Lower leg skin (tissue), 4 donors: ENCODE measurements around the gene KIT. TPM values are rescaled to one million over a fixed set of nuclear protein-coding genes. Genes with fewer than 3 reads are reported as not detected.

Experiments used
- DNase-seq, 2 donors: peaks; one replicate each; pipeline ENCODE4 v3.0.0-alpha.2; 2019; ENCODE audit warnings: low spot score in 2 of 2
- H3K4me3 ChIP-seq: fragments of 200-600 bp; sonication (generic); 2 replicates; pipeline ENCODE4 v1.5.1; 2017; ENCODE audit warnings: mild to moderate bottlenecking, low read depth; ENCODE audit not compliant: poor library complexity, severe bottlenecking
- POLR2A ChIP-seq, 2 donors: fragments of 450-650 bp; IDR thresholded peaks; one replicate each; pipeline ENCODE4 v1.6.1; 2016 to 2017; ENCODE audit warnings: antibody characterized with exemption in 2 of 2, mild to moderate bottlenecking in 1 of 2, moderate library complexity in 1 of 2
- WGBS, 2 donors: methylation state at CpG; one replicate each; pipeline ENCODE4 v1.1.5; 2018; 5-methylcytosine and 5-hydroxymethylcytosine counted together
- intact Hi-C: fragments of 100-400 bp; cut with DNase I; formaldehyde crosslinking; loops from one replicate; pipeline ENCODE4 v1.15.0; 2023; ENCODE audit warnings: low total_unique reads
- total RNA-seq, 4 donors: library from RNA; depleted of rRNA; stranded (reverse); fragments of >200 nt; gene quantifications; one replicate each; pipeline ENCODE4 v1.1.0, GENCODE V29; 2016
- TF ChIP-seq, protein P1 (sequence below), 3 donors: fragments of 450-650 bp; IDR thresholded peaks; one replicate each; pipeline ENCODE4 v1.5.1; 2016; ENCODE audit warnings: antibody characterized with exemption in 3 of 3, mild to moderate bottlenecking in 3 of 3, moderate library complexity in 2 of 3

The KIT gene
- total RNA-seq, 4 donors from 2014 or later: 26.1 to 54.7 (median 36.2) TPM

DNA sequence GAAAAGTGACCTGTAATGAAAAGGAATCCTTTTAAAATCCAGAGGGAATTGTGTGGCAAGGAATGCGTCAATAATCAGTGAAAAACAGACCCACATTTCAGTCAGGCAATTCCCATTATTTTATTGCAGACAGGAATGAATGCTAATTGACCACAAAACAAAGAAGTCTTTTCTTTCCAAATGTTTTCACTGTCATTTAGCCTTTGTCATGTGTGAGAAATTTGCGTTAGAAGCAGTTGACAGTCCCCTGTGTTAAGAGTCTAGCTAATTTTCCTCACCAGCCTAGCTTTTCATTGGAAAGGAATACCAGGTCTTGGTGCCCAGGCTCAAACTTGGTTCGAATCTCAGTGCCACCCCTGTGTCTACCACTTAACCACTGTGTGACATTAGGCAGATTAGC lies 83.4 kb downstream of the KIT start:
- DNase-seq: no peak
- 63 to 76% methylated on average over 3 of the region's 3 CpGs for WGBS, 2 donors
- intact Hi-C loops: no loop called here
- no peak overlapping the region for H3K4me3 ChIP-seq
- TF ChIP-seq POLR2A (IDR thresholded peaks at IDR 0.05): no peak
- TF ChIP-seq, protein P1, sequence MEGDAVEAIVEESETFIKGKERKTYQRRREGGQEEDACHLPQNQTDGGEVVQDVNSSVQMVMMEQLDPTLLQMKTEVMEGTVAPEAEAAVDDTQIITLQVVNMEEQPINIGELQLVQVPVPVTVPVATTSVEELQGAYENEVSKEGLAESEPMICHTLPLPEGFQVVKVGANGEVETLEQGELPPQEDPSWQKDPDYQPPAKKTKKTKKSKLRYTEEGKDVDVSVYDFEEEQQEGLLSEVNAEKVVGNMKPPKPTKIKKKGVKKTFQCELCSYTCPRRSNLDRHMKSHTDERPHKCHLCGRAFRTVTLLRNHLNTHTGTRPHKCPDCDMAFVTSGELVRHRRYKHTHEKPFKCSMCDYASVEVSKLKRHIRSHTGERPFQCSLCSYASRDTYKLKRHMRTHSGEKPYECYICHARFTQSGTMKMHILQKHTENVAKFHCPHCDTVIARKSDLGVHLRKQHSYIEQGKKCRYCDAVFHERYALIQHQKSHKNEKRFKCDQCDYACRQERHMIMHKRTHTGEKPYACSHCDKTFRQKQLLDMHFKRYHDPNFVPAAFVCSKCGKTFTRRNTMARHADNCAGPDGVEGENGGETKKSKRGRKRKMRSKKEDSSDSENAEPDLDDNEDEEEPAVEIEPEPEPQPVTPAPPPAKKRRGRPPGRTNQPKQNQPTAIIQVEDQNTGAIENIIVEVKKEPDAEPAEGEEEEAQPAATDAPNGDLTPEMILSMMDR (IDR thresholded peaks at IDR 0.05): no peak

DNA sequence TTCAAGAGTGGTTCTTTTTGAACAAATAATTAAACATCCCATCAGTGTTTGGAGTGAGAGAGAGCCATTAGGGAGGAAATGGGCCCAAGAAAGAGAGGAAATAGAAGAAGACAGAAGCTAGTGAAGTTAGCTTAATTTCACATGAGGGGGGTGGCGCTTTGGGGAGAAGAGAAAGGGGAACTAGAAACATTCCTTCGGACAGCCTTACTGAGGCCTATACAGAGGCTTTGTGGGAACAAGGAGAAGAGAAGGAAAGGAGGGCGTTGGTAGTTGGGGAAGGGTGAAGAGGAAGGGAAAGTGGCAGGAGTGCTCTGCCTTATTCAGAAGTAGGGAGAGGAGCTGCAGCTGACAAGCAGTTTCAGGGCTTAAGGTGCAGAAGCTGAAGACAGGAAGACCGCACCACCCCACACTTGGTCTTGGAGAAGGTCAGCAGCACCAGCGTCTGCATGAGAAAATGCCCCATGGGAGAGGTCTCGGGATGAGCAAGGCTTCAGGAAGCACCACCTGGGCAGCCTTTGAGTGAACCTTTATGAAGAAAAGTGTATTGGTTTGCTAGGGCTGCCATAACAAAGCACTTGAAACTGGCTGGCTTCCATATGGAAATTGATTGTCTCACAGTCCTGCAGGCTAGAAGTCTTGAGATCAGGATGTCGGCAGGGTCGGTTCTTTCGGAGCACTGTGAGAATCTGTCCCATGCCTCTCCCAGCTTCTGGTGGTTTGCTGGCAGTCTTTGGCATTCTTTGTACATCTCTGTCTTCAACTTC lies 85.1 kb downstream of the KIT start:
- intact Hi-C loops: no loop called here
- WGBS, 2 donors: 84 to 92% methylated on average over 9 of the region's 9 CpGs
- TF ChIP-seq, protein P1 (IDR thresholded peaks at IDR 0.05): no peak
- no peak for TF ChIP-seq POLR2A (IDR thresholded peaks at IDR 0.05)
- no peak for DNase-seq
- no peak overlapping the region for H3K4me3 ChIP-seq

DNA sequence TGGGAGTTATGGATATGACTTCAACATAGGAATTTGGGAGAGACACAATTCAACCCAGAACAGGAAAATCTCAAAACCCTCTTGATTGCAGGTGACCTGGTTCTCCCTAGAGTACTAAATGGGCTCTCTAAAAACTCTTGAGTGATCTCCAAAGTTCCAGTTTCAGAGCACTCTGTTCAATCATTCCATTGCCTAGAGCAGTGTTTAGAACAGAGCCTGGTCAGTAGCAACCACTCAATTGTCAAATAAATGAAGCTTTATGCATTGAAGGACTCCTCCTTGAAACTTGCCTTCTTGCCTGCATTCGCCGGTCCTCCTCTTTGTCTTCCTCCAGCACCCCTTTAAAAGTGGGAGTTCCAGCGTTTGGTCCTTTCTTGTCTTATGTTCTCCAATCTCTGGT lies 85.8 kb downstream of the KIT start:
- no peak overlapping the region for H3K4me3 ChIP-seq

DNA sequence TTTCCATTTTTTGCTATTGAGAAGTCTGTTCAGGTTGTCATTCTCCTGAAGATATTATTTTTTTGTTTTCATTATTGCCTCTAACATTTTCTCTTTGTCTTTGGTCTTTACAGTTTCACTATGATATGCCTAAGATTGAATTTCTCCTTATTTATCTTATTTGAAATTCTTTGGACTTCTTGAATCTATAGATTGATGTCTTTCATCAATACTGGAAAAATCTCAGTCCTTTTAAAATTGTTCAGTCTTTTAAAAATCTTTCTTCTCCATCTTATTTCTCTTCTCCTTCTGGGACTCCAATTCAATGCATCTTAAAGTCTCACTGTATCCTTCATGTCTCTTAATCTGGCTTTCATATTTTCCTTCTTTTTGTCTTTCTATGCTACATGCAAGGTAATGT lies 86.7 kb downstream of the KIT start:
- no peak for DNase-seq
- no peak for TF ChIP-seq POLR2A (IDR thresholded peaks at IDR 0.05)
- TF ChIP-seq, protein P1 (IDR thresholded peaks at IDR 0.05): no peak
- no peak overlapping the region for H3K4me3 ChIP-seq
- intact Hi-C loops: no loop called here

More for the DNA sequence above, 85.8 kb downstream of the KIT start:
- WGBS, 2 donors: 74 to 77% methylated on average over 3 of the region's 3 CpGs
- TF ChIP-seq, protein P1 (IDR thresholded peaks at IDR 0.05): no peak
- intact Hi-C loops: no loop called here
- DNase-seq: no peak

DNA sequence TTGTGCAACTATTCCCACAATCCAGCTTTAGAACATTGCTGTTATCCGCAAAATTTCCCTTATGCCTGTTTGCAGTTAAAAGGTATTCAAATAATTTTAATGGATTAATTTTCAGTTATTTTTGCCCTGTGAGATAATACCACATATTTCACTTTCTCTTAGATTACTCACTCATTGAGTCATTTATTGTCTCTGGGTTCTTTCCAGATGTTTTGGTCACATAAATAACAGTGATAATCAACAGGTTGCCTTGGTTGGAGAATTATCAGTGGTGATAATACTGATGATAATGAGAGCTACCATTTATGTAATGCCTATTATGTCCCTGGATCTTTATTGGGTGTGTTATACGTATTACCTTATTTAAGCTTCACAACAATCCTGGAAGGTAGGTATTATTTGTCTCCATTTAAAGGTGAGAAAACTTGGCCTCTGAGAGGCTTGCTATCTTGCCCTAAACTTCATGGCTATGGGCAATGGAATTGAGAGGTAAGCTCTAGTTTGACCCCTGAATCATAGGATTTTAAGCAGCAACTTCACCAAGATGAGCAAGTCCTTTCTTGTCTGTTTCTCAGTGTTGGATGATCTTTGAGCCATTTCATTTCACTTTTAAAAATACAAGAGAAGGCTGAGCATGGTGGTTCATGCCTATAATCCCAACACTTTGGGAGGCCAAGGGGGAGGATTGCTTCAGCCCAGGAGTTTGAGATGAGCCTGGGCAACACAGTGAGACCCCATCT lies 87.4 kb downstream of the KIT start:
- intact Hi-C loops: loop anchor here (5.0 kb wide), 1 partner anchor 1193 kb away; no protein-coding TSS in a partner anchor
- no peak for DNase-seq
- TF ChIP-seq, protein P1 (IDR thresholded peaks at IDR 0.05): no peak
- no peak overlapping the region for H3K4me3 ChIP-seq
- 85 to 88% methylated on average over 2 of the region's 2 CpGs for WGBS, 2 donors
